Gastroesophageal sphincter (tissue), 3 donors: ENCODE measurements around the gene PDPN.

ENCODE experiments used
- CTCF ChIP-seq, 4 experiments: fragments of 200-600 bp in 2 of 4; fragments of 450-650 bp in 2 of 4; sonication (generic) in 1 of 4; IDR thresholded peaks; one replicate each; pipeline ENCODE4 v1.5.1; 2017 to 2019; ENCODE audit warnings: antibody characterized with exemption in 4 of 4, mild to moderate bottlenecking in 2 of 4, moderate library complexity in 2 of 4
- POLR2AphosphoS5 ChIP-seq: sonication (generic); formaldehyde crosslinking; IDR thresholded peaks from one replicate; pipeline ENCODE4 v1.6.1; 2017; ENCODE audit warnings: antibody characterized with exemption

DNA sequence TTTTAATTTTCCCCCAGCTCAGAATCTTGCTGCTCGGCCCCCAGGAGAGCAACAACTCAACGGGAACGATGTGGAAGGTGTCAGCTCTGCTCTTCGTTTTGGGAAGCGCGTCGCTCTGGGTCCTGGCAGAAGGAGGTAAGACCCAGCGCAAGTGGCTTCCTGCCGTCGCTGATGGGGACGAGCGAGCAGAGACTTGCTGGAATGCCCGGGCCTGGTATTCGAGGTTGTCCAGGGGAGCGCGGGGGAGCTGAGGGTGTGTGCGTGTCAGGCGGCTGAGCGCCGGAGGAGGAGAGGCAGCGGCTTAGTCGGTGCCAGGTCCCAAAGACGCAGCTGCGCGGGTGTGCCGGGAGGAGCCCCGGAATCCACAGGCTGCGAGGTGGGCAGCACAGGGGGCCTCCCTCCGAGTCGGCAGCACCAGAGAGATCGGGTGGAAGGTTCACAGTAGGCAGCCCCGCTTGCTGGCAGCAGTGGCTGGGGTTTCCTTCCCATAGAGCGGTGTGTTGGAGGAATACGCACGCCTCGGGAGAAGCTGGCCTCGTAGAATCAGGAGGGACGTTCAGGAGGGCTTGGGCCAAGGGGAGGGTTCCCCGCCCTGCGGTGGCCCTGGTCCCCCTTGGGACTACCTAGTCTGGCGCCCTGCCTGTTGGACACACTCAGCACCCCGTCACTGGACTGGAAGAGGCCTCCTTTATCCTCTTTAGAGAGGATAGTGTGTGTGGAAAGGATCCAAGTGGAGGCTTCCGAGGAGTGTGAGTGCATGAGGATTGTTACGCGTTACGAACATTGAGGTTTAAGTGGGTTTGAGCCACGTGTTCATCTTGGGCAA lies 547 bp downstream of the PDPN start:
- no peak for TF ChIP-seq CTCF (IDR thresholded peaks at IDR 0.05)
- no peak for TF ChIP-seq POLR2AphosphoS5
